ENCODE measurements around the gene EEF1A2. TPM values are rescaled to one million over a fixed set of nuclear protein-coding genes. Genes with fewer than 3 reads are reported as not detected.

EEF1A2 gene
- total RNA-seq, 1 donor from 2014 or later: 37.6 TPM

GRCh38 chr20:63471002-63471716, 27.7 kb downstream of the EEF1A2 start:
- Mint-ChIP-seq H3K4me3 (ENCODE audit: unreplicated experiment) (peak overlapping the region; percentile 50), H3K36me3 (ENCODE audit: low read depth, unreplicated experiment) (peaks cover 2% of the 10 kb centered on the region), H3K4me1 (ENCODE audit: low read depth, unreplicated experiment) (no peaks in the 10 kb centered on the region), H3K9me3 (ENCODE audit: unreplicated experiment) (no peaks in the 10 kb centered on the region), H3K27ac (ENCODE audit: unreplicated experiment) (no peak overlapping the region), H3K27me3 (ENCODE audit: low read depth, unreplicated experiment) (peaks cover 37% of the 10 kb centered on the region)
- Histone ChIP-seq H3K9me3 (ENCODE audit: insufficient read depth, low read depth, low read length) (no peaks in the 10 kb centered on the region), H2AFZ (ENCODE audit: low read depth, low read length) (no peak overlapping the region), H3K4me3 (ENCODE audit: insufficient read depth, low read depth, low read length) (no peak overlapping the region), H3K27ac (ENCODE audit: low read depth, low read length) (no peak overlapping the region), H3K9ac (ENCODE audit: low read length) (no peak overlapping the region), H3K4me1 (ENCODE audit: insufficient read depth, low read length) (no peaks in the 10 kb centered on the region), H3K79me2 (ENCODE audit: insufficient read depth, low read length) (no peaks in the 10 kb centered on the region), H3K36me3 (ENCODE audit: insufficient read depth, low read length) (no peaks in the 10 kb centered on the region), H3K27me3 (ENCODE audit: insufficient read depth, low read length) (peaks cover 44% of the 10 kb centered on the region), H3K4me2 (ENCODE audit: low read length) (no peak overlapping the region), H4K20me1 (ENCODE audit: insufficient read depth, low read length) (no peaks in the 10 kb centered on the region)
- DNase-seq (ENCODE audit: low read depth): no peak
- no peak for FAIRE-seq
- TF ChIP-seq CTCF (IDR thresholded peaks at IDR 0.05; ENCODE audit: insufficient read depth, low read depth, low read length) (no peak), EZH2 (IDR thresholded peaks at IDR 0.05; ENCODE audit: insufficient read depth, low read length) (peak; percentile 31)

- no peak overlapping the region for H3K4me3 Mint-ChIP-seq (ENCODE audit: unreplicated experiment)
- H3K36me3 Mint-ChIP-seq (ENCODE audit: low read depth, unreplicated experiment): peaks cover 2% of the 10 kb centered on the region
- no peaks in the 10 kb centered on the region for H3K4me1 ChIP-seq (ENCODE audit: insufficient read depth, low read length)
- no peak overlapping the region for H3K27ac Mint-ChIP-seq (ENCODE audit: unreplicated experiment)
- no peaks in the 10 kb centered on the region for H3K4me1 Mint-ChIP-seq (ENCODE audit: low read depth, unreplicated experiment)
- H3K27me3 Mint-ChIP-seq (ENCODE audit: low read depth, unreplicated experiment): peaks cover 37% of the 10 kb centered on the region
- H3K4me2 ChIP-seq (ENCODE audit: low read length): no peak overlapping the region
- TF ChIP-seq CTCF (IDR thresholded peaks at IDR 0.05; ENCODE audit: insufficient read depth, low read depth, low read length) (no peak), EZH2 (IDR thresholded peaks at IDR 0.05; ENCODE audit: insufficient read depth, low read length) (no peak)
- H3K27ac ChIP-seq (ENCODE audit: low read depth, low read length): no peak overlapping the region
- no peak overlapping the region for H3K4me3 ChIP-seq (ENCODE audit: insufficient read depth, low read depth, low read length)
- H3K9ac ChIP-seq (ENCODE audit: low read length): no peak overlapping the region
- no peaks in the 10 kb centered on the region for H4K20me1 ChIP-seq (ENCODE audit: insufficient read depth, low read length)
- no peaks in the 10 kb centered on the region for H3K9me3 ChIP-seq (ENCODE audit: insufficient read depth, low read depth, low read length)
- no peak for FAIRE-seq
- H3K36me3 ChIP-seq (ENCODE audit: insufficient read depth, low read length): no peaks in the 10 kb centered on the region
- H3K27me3 ChIP-seq (ENCODE audit: insufficient read depth, low read length): peaks cover 40% of the 10 kb centered on the region
- no peaks in the 10 kb centered on the region for H3K79me2 ChIP-seq (ENCODE audit: insufficient read depth, low read length)
- DNase-seq (ENCODE audit: low read depth): no peak
- no peaks in the 10 kb centered on the region for H3K9me3 Mint-ChIP-seq (ENCODE audit: unreplicated experiment)
- no peak overlapping the region for H2AFZ ChIP-seq (ENCODE audit: low read depth, low read length)
Measured at GRCh38 chr20:63470410-63470809, 28.5 kb downstream of the EEF1A2 start.

- H3K4me3 Mint-ChIP-seq (ENCODE audit: unreplicated experiment): no peak overlapping the region
- H3K27ac Mint-ChIP-seq (ENCODE audit: unreplicated experiment): no peak overlapping the region
- peaks cover 3% of the 10 kb centered on the region for H3K36me3 Mint-ChIP-seq (ENCODE audit: low read depth, unreplicated experiment)
- DNase-seq (ENCODE audit: low read depth) (no peak), FAIRE-seq (no peak)
- Histone ChIP-seq H3K4me2 (ENCODE audit: low read length) (no peak overlapping the region), H3K27ac (ENCODE audit: low read depth, low read length) (no peak overlapping the region), H2AFZ (ENCODE audit: low read depth, low read length) (no peak overlapping the region), H3K9me3 (ENCODE audit: insufficient read depth, low read depth, low read length) (no peaks in the 10 kb centered on the region), H3K9ac (ENCODE audit: low read length) (no peak overlapping the region), H4K20me1 (ENCODE audit: insufficient read depth, low read length) (no peaks in the 10 kb centered on the region), H3K4me3 (ENCODE audit: insufficient read depth, low read depth, low read length) (no peak overlapping the region), H3K79me2 (ENCODE audit: insufficient read depth, low read length) (no peaks in the 10 kb centered on the region), H3K36me3 (ENCODE audit: insufficient read depth, low read length) (no peaks in the 10 kb centered on the region), H3K27me3 (ENCODE audit: insufficient read depth, low read length) (peaks cover 35% of the 10 kb centered on the region), H3K4me1 (ENCODE audit: insufficient read depth, low read length) (no peaks in the 10 kb centered on the region)
- no peaks in the 10 kb centered on the region for H3K4me1 Mint-ChIP-seq (ENCODE audit: low read depth, unreplicated experiment)
- no peak for TF ChIP-seq CTCF (IDR thresholded peaks at IDR 0.05; ENCODE audit: insufficient read depth, low read depth, low read length)
- no peak for TF ChIP-seq EZH2 (IDR thresholded peaks at IDR 0.05; ENCODE audit: insufficient read depth, low read length)
- peaks cover 35% of the 10 kb centered on the region for H3K27me3 Mint-ChIP-seq (ENCODE audit: low read depth, unreplicated experiment)
- no peaks in the 10 kb centered on the region for H3K9me3 Mint-ChIP-seq (ENCODE audit: unreplicated experiment)
Measured at GRCh38 chr20:63469713-63470101, 29.2 kb downstream of the EEF1A2 start.

Measured in astrocyte (in vitro differentiated cells and primary cell).